ENCODE data around the gene PIK3C2G. TPM values are rescaled to one million over a fixed set of nuclear protein-coding genes. Genes with fewer than 3 reads are reported as not detected.

Gene PIK3C2G
- total RNA-seq, 1 donor from 2014 or later, result not detected

GRCh38 chr12:18479256-18479655 lies 217.9 kb downstream of the PIK3C2G start:
- peaks cover 6% of the 10 kb centered on the region for H3K9me3 Mint-ChIP-seq

GRCh38 chr12:18482601-18483120 lies 221.3 kb downstream of the PIK3C2G start:
- H3K79me2 ChIP-seq (ENCODE audit: low read depth), result no peaks in the 10 kb centered on the region

More at GRCh38 chr12:18479256-18479655, 217.9 kb downstream of the PIK3C2G start:
- no peaks in the 10 kb centered on the region for H3K9me3 ChIP-seq (ENCODE audit: low read depth)
- H3F3A ChIP-seq (ENCODE audit: low read depth), result peaks cover 16% of the 10 kb centered on the region
- no peaks in the 10 kb centered on the region for H3K79me2 ChIP-seq (ENCODE audit: low read depth)
- peaks cover 27% of the 10 kb centered on the region for H3K4me1 ChIP-seq
- no peak for TF ChIP-seq EZH2 (IDR thresholded peaks at IDR 0.05)
- no peak for TF ChIP-seq EZH2phosphoT487 (IDR thresholded peaks at IDR 0.05)
- no peak for TF ChIP-seq CTCF (IDR thresholded peaks at IDR 0.05)
- no peak for DNase-seq (ENCODE audit: low spot score)
- H3K4me2 ChIP-seq, result no peak overlapping the region
- no peaks in the 10 kb centered on the region for H3K36me3 Mint-ChIP-seq
- peaks cover 6% of the 10 kb centered on the region for H3K27me3 Mint-ChIP-seq (ENCODE audit: insufficient read depth, low read depth)
- H3K27ac ChIP-seq, result no peak overlapping the region
- H3K9ac ChIP-seq, result no peak overlapping the region
- H3K36me3 ChIP-seq, result no peaks in the 10 kb centered on the region
- H4K20me1 ChIP-seq (ENCODE audit: low read depth), result no peaks in the 10 kb centered on the region
- H3K4me1 Mint-ChIP-seq, result peaks cover 22% of the 10 kb centered on the region
- peak overlapping the region; percentile 48 for H3K27ac Mint-ChIP-seq
- no peaks in the 10 kb centered on the region for H3K27me3 ChIP-seq
- H3K4me3 Mint-ChIP-seq, result no peak overlapping the region
- H2AFZ ChIP-seq (replicated peaks), result no peak overlapping the region
- no peak overlapping the region for H3K4me3 ChIP-seq

GRCh38 chr12:18483698-18484325 lies 222.5 kb downstream of the PIK3C2G start:
- Histone ChIP-seq H3K27me3 (no peaks in the 10 kb centered on the region), H3K4me1 (peaks cover 23% of the 10 kb centered on the region), H3K27ac (peak overlapping the region; percentile 63), H3K36me3 (no peaks in the 10 kb centered on the region), H3K9me3 (ENCODE audit: low read depth) (no peaks in the 10 kb centered on the region), H3K9ac (no peak overlapping the region), H3K4me2 (peak overlapping the region; percentile 57), H3F3A (ENCODE audit: low read depth) (peaks cover 12% of the 10 kb centered on the region), H4K20me1 (ENCODE audit: low read depth) (no peaks in the 10 kb centered on the region), H3K4me3 (no peak overlapping the region), H2AFZ (replicated peaks) (peak overlapping the region; percentile 63), H3K79me2 (ENCODE audit: low read depth) (no peaks in the 10 kb centered on the region)
- peaks cover 44% of the 10 kb centered on the region for H3K4me1 Mint-ChIP-seq
- no peak overlapping the region for H3K4me3 Mint-ChIP-seq
- H3K36me3 Mint-ChIP-seq, result no peaks in the 10 kb centered on the region
- peak; percentile 65 for DNase-seq (ENCODE audit: low spot score)
- H3K27me3 Mint-ChIP-seq (ENCODE audit: insufficient read depth, low read depth), result peaks cover 5% of the 10 kb centered on the region
- H3K27ac Mint-ChIP-seq, result peak overlapping the region; percentile 81
- TF ChIP-seq EZH2phosphoT487 (IDR thresholded peaks at IDR 0.05), result no peak
- no peak for TF ChIP-seq CTCF (IDR thresholded peaks at IDR 0.05)
- TF ChIP-seq EZH2 (IDR thresholded peaks at IDR 0.05), result no peak
- peaks cover 6% of the 10 kb centered on the region for H3K9me3 Mint-ChIP-seq

More at GRCh38 chr12:18482601-18483120, 221.3 kb downstream of the PIK3C2G start:
- H3K9me3 Mint-ChIP-seq, result peaks cover 6% of the 10 kb centered on the region
- peak overlapping the region; percentile 73 for H3K27ac Mint-ChIP-seq
- H3K36me3 Mint-ChIP-seq, result no peaks in the 10 kb centered on the region
- H3K4me1 ChIP-seq, result peaks cover 23% of the 10 kb centered on the region
- peaks cover 41% of the 10 kb centered on the region for H3K4me1 Mint-ChIP-seq
- H3K27me3 ChIP-seq, result no peaks in the 10 kb centered on the region
- H2AFZ ChIP-seq (replicated peaks), result peak overlapping the region; percentile 22
- H3K27ac ChIP-seq, result no peak overlapping the region
- no peaks in the 10 kb centered on the region for H3K9me3 ChIP-seq (ENCODE audit: low read depth)
- H3K4me3 Mint-ChIP-seq, result no peak overlapping the region
- H3K4me2 ChIP-seq, result no peak overlapping the region
- H3F3A ChIP-seq (ENCODE audit: low read depth), result peaks cover 12% of the 10 kb centered on the region
- H3K9ac ChIP-seq, result no peak overlapping the region
- no peak for DNase-seq (ENCODE audit: low spot score)
- no peaks in the 10 kb centered on the region for H4K20me1 ChIP-seq (ENCODE audit: low read depth)
- no peak for TF ChIP-seq EZH2 (IDR thresholded peaks at IDR 0.05)
- no peak for TF ChIP-seq EZH2phosphoT487 (IDR thresholded peaks at IDR 0.05)
- no peak for TF ChIP-seq CTCF (IDR thresholded peaks at IDR 0.05)
- H3K36me3 ChIP-seq, result no peaks in the 10 kb centered on the region
- H3K27me3 Mint-ChIP-seq (ENCODE audit: insufficient read depth, low read depth), result peaks cover 5% of the 10 kb centered on the region
- no peak overlapping the region for H3K4me3 ChIP-seq
